NCI-H2107 treated with DMSO at 0.1 percent for 48 hours (cell line): ENCODE measurements around the gene OGFOD1.

Experiments
- DNase-seq: peaks from one replicate; lab custom pipeline; 2025; ENCODE audit not compliant: unreplicated experiment; lab: John Stamatoyannopoulos, UW

OGFOD1 gene

GRCh38 chr16:56450986-56451752 lies at the start of gene OGFOD1, which contains the start of gene NUDT21:
Gene OGFOD1 (plus strand): TSS chr16:56451554. CDS start chr16:56451613, 59 bp downstream.
Gene NUDT21 (minus strand): TSS chr16:56451332. CDS start chr16:56451202, 130 bp downstream.
- DNase-seq = peak; percentile 98

- DNase-seq = no peak
Measured at GRCh38 chr16:56405977-56406672, 45.2 kb upstream of the OGFOD1 start.

- DNase-seq = no peak
Measured at GRCh38 chr16:56408379-56409098, 42.8 kb upstream of the OGFOD1 start.

GRCh38 chr16:56409195-56409594 lies 42.2 kb upstream of the OGFOD1 start:
- no peak for DNase-seq

- no peak for DNase-seq
Measured at GRCh38 chr16:56411123-56411522, 40.2 kb upstream of the OGFOD1 start.

GRCh38 chr16:56411624-56412023 lies 39.7 kb upstream of the OGFOD1 start:
- DNase-seq = no peak

- DNase-seq = no peak
Measured at GRCh38 chr16:56413381-56413780, 38.0 kb upstream of the OGFOD1 start.

GRCh38 chr16:56414366-56414765 lies 37.0 kb upstream of the OGFOD1 start:
- DNase-seq = no peak

GRCh38 chr16:56415875-56416274 lies 35.5 kb upstream of the OGFOD1 start:
- DNase-seq = no peak

GRCh38 chr16:56417138-56417537 lies 34.2 kb upstream of the OGFOD1 start:
- DNase-seq = no peak

GRCh38 chr16:56419740-56420548 lies 31.4 kb upstream of the OGFOD1 start:
- DNase-seq = no peak

GRCh38 chr16:56420613-56421012 lies 30.7 kb upstream of the OGFOD1 start:
- DNase-seq = no peak

- no peak for DNase-seq
Measured at GRCh38 chr16:56421313-56421712, 30.0 kb upstream of the OGFOD1 start.

- no peak for DNase-seq
Measured at GRCh38 chr16:56421976-56422669, 29.2 kb upstream of the OGFOD1 start.

GRCh38 chr16:56422896-56423441 lies 28.4 kb upstream of the OGFOD1 start:
- no peak for DNase-seq

GRCh38 chr16:56423584-56424403 lies 27.6 kb upstream of the OGFOD1 start:
- DNase-seq = no peak

GRCh38 chr16:56424404-56424764 lies 27.0 kb upstream of the OGFOD1 start:
- no peak for DNase-seq

- no peak for DNase-seq
Measured at GRCh38 chr16:56424791-56425438, 26.4 kb upstream of the OGFOD1 start.

GRCh38 chr16:56425439-56425832 lies 25.9 kb upstream of the OGFOD1 start, which contains the start of gene AMFR:
Gene AMFR (minus strand): TSS chr16:56425545. CDS start chr16:56425327, 218 bp downstream.
- no peak for DNase-seq
